Measurements from ENCODE around the gene PTPN14.
"Not testable (repeated sequence)": the region's sequence is repeated elsewhere in the genome, so short reads cannot be mapped to it uniquely, and the experiment has no call there.

Gene PTPN14

DNA sequence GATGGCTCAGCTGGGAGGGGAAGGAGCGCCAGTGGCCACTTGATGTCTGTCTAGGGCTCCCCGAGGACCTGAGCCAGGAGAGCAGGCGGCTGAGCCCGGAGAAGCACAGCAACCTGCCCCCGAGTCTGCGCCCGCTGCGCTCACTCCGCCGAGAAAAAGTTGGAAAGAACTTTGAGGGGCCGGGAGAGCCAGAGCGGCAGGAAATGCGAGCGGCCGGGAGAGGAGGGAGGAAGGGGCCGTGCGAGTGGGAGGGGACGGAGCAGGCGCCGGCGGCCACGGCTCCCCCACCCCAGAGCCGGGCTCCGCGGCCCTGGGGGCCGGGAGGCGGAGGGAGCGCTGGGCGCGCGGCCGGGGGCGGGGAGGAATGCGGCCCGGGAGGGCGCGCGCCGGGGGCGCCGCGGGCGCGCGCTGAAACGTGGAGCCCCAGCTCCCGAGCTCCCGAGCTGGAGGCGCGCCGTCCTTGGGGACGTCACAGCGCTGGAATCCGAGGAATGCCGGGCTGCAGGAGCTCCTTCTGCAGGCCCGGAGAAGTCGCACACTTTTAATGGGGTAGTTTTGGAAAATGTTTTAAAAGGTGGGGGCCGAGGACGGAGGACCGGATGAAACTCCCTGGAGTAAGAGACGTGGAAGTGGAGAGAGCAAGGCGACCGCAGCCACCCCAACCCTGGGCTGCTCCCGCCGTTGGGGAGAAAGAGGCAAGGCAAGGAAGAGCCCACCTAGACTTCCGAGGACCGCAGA lies at the start of gene PTPN14:
PTPN14 (minus strand) TSS at position 167 of the 738 bp plus-strand sequence. CDS start 86,799 bp downstream, outside the sequence.
- no peak for DNase-seq (ENCODE audit: low read depth in 1 of 2, low spot score in 1 of 2)

DNA sequence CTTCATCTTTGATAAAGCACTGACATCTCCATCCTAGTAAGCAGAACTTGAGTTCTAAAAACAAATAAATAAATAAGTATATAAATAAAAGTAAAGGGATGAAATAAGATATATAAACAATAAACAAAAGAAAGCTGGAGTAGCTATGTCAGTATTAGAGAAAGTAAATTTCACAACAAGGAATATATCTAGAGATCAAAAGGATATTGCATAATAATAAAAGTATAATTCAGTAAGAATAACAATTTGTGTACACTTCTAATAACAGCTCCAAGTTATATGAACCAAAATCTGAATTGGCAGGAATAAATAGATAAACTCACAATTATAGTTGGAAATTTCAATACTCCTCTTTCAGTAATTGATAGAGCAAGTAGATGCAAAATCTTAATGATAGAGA lies 41.8 kb upstream of the PTPN14 start:
- DNase-seq (ENCODE audit: low read depth in 1 of 2, low spot score in 1 of 2): no peak

DNA sequence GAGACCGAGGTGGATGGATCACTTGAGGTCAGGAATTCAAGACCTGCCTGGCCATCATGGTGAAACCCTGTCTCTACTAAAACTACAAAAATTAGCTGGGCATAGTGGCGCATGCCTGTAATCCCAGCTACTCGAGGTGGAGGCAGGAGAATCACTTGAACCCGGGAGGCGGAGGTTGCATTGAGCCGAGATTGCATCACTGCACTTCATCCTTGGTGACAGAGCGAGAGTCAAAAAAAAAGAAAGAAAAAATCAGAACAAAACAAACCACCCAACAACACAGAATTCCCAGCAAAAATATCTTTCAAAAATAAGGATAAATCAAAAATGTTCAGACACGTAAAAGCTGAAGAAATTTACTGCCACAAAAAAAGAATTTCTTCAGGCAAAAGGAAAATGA lies 40.5 kb upstream of the PTPN14 start:
- DNase-seq (ENCODE audit: low read depth in 1 of 2, low spot score in 1 of 2): not testable (repeated sequence)

DNA sequence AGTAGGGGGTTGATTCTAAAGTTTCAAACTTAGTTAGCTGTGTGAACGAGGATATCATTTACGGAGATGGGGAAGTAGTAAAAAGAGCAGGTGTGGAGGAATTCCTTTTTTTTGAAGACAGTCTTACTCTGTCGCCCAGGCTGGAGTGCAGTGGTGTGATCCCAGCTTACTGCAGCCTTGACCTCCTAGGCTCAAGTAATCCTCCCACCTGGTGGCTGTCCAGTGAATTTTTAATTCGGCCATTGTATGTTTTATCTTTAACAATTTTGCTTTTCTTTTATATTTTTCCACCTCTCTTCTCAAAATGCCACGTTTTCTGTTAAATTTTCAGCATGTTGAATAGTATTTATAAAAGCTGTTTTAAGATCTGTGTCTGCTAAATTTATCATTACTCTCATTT lies 39.3 kb upstream of the PTPN14 start:
- no peak for DNase-seq (ENCODE audit: low read depth in 1 of 2, low spot score in 1 of 2)

DNA sequence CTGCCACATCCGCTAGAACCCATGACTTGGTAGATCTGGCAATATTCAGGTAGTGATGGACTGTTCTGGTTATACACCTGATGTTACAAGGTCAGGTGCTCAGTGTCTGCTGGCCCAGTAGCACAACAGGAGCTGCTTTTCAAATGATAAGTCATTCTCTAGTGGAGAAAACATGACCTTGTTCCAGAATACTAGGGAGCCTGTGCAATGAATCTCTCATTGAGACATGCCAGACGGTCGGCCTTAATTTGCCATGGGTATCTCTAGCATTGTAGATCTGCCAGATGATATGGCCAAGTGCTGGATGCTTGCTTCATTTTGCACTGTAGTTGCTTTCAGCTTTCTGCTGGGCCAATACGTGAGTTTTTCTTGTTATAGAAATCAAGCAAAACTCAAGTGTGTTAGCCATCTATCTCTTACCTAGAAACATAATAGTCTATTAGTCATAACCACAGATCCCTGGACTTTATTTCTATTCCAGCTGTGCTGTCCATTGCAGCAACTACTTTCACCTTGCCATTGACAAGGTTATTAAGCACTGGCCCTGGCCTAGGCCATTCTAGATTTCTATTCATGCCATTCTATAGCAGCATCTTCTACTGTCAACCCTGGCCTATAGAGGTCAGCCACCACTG lies 37.7 kb upstream of the PTPN14 start:
- DNase-seq (ENCODE audit: low read depth in 1 of 2, low spot score in 1 of 2): no peak

DNA sequence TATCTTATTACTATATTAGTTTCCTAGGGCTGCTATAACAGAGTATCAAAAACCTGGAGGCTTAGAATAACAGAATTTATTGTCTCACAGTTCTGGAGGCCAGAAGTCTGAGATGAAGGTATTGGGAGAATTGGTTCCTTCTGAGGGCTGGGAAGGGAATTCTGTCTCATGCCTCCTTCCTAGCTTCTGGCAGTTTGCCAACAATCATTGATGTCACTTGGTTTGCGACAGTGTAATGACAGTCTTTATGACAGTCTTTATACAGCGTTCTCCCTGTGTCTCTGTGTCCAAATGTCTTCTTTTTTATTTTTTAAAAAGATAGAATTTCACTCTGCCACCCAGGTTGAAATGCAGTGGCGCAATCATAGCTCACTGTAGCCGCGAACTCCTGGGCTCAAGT lies 35.8 kb upstream of the PTPN14 start:
- DNase-seq (ENCODE audit: low read depth in 1 of 2, low spot score in 1 of 2): no peak

DNA sequence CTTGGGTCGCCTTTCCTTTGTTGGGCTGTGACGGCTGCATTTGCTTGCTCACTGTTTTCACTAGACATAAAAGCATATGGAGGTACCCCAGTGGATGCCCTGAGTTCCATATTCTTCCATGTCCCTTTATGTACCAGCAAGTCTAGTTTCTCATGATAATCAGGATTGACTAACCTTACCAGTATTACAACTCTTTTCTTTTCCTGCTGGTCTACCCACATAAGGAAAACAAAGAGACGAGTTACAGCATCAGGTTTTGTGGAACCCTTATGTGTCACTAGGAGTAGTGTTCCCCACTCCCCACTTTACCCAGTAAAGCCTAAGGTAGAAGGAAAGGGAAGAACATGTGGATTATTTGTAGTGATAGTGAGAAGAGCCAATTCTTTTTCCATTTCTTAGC lies 35.2 kb upstream of the PTPN14 start:
- DNase-seq (ENCODE audit: low read depth in 1 of 2, low spot score in 1 of 2): no peak

DNA sequence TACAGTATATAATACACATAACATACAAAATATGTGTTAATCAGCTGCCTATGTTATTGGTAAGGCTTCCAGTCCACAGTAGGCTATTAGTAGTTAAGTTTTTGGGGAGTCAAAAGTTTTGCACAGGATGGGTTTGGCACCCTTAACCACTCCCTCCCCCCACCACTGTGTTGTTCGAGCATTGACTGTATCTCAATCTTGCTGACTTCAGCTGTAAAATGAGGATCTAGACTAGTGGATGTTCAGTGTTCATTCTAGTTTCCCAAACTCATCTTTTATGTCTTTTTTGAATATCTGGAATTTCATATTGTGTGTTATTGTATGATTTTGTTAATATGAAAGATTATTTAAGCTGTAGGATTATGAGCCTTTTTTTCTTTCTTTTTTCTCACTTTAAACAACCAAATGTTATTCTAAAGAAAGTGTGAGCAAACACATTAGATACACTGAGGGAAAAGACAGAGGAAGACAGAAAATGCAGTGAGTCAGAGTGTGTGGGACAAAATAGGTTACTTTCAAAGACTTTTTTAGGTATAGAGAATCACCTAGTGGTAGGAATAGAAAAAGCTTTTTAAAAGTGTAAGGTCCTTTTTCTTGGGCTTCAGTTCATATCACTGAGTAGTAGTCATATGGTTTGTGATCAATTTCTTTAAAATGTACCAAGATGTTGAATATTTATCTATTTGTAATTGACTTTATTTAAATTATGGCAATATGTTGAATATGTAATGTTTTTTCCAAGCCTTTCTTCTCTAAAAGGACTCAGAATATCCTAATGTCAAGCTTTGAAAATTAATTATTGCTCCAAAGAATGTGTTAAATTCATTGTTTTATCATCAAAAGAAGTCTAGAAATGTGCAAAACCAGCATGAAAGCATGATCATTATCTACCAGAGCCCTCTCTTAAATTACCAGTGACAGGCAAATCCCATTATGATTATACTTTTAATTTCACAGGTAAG lies 33.7 kb upstream of the PTPN14 start:
- no peak for DNase-seq (ENCODE audit: low read depth in 1 of 2, low spot score in 1 of 2)

DNA sequence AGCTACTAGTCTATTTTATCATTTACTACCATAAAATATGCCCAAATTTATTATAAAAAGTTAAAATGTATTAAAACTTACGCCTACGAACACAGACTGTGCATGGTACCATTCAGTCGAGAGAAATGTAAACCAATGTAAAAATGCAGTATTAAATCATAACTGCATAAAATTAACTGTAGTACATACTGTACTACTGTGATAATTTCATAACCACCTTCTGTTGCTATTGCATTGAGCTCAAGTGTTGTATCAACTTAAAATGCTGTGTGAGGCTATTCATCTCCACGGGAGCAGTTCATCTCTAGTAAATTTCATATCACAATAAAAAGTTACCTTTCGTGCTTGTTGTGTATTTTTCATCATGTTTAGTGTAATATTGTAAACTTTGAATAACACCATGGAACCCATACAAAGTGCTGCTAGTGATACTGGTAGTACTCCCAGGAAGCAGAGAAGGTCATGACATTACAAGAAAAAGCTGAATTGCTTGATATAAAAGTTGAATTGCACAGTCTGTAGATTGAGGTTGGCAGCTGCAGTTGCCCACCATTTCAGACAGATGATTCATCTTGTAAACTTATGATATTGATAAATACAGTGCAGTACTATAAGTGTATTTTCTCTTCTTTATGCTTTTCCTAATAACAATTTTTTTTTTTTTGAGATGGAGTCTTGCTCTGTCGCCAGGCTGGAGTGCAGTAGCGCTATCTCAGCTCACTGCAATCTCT lies 32.6 kb upstream of the PTPN14 start:
- no peak for DNase-seq (ENCODE audit: low read depth in 1 of 2, low spot score in 1 of 2)

DNA sequence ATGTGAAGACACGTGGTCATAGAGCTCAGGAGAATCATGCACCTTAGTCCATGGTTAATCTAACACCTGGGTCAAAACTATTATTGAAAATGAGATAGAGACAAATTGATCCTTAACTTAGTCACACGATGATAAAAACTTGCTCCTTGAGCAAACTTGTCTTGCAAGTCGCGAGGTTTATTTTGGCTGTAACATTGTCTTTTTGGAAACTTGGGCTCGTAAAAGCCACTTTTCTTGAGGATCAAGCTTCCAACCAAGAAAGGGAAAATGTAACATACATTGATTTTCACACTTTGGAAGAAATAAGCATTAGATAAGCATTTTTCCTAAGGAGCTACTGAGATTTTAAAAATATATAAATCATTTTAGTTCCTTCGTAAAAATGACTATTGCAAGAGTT lies 31.7 kb upstream of the PTPN14 start:
- DNase-seq (ENCODE audit: low read depth in 1 of 2, low spot score in 1 of 2): no peak

DNA sequence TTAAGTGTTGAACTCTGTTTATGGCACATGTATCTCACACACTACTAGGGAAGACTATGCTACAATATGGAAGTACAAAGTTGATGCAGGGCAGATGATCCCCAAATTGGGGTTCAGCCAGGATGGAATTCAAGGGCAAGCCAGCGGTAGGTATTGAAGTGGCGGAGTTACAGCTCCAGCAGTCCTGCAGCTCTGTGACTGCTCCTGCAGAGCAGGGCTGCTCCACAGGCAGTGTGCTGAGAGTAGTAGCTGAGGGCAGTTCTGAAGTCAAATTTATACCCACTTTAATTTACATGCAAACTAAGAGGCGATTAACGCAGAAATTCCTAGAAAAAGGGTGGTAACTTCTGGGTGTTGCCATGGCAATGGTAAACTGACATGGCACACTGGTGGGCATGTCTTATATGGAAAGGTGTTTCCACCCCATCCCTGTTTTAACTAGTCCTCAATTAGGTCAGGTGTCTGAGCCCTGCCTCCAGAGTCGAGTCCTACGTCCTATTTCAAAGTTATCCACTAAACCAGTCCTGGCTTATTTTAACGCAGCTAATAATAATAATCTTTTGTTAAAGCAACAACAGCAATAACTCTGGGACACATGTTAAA lies 31.0 kb upstream of the PTPN14 start:
- DNase-seq (ENCODE audit: low read depth in 1 of 2, low spot score in 1 of 2): no peak

DNA sequence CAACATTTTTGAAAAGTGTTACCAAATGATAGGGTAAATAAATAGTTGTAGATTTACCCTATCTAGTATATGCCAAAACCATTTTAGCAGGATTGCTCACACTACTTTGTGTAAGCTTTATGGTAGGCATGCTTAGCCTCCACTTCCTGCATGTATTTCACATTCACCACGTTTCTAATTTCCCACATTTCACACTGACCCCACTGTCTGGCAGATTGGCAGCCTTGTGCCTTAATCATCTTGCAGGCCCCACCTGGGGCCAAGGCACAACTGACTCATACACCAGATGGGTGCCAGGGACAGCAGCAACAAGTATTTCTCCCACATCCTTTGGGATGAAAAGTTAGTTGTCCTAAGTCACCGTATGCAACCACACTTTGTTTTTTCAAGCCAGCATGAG lies 30.4 kb upstream of the PTPN14 start:
- no peak for DNase-seq (ENCODE audit: low read depth in 1 of 2, low spot score in 1 of 2)

DNA sequence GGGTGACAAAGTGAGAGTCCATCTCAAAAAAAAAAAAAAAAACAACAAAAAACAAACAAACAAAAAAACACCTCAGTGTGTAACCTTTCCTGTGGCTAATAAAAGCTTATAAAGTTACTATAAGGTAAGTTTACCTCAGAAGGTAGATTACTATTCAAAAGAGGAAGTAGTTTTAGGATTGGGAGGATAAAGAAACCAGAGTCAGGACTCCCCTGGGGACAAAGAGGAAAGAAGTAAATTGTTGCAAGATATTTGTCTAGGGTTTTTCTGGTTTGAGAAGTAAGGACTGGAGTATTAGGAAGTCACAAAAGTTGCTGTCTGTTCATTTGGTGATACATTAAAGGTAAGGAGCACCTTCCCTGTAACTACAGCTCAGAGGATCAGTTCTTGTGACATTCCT lies 27.8 kb upstream of the PTPN14 start:
- no peak for DNase-seq (ENCODE audit: low read depth in 1 of 2, low spot score in 1 of 2)

DNA sequence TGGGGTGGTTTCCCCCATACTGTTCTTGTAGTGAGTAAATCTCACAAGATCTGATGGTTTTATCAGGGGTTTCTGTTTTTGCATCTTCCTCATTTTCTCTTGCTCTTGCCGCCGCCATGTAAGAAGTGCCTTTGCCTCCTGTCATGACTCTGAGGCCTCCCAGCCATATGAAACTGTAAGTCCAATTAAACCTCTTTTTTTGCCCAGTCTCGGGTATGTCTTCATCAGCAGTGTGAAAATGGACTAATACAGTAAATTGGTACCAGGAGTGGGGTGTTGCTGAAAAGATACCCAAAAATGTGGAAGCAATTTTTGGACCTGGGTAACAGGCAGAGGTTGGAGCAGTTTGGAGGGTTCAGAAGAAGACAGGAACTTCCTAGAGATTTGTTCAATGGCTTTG lies 24.7 kb upstream of the PTPN14 start:
- DNase-seq (ENCODE audit: low read depth in 1 of 2, low spot score in 1 of 2): not testable (repeated sequence)

DNA sequence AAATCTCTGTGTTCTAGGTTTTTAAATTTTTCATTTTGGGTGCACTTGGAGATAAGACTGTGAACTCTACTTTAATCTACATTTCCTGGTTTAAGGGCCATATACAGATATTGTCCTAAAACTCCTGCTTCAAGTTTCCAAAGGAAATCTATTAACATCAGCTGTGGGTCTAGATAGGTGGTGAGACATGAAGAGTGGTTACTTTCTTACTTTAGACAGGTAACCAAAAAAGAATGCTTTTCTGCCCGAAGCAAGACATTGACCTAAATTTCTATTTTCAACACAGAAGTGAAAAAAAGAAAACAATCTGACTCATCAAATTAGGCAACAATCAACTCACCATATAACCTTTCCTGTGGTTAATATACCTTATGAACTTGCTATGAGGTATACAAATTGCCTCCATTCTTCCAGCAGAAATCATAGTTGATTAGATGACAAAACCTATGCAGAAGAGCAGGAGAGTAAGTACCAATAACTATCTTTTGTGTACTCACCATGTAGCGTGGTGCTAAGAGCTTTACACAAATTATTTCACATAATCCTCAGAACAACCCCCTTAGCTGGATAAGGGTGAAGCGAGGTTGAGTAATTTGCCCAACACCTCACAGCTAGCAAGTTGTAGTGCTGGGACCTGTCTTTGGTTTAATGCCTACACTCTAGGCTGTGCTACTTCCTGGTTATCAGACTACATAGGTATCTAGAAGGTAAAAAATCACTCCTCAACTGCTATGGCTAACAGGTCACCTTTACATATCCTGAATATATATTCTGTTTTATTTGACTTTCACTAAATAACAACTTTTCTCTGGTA lies 23.4 kb upstream of the PTPN14 start:
- no peak for DNase-seq (ENCODE audit: low read depth in 1 of 2, low spot score in 1 of 2)

DNA sequence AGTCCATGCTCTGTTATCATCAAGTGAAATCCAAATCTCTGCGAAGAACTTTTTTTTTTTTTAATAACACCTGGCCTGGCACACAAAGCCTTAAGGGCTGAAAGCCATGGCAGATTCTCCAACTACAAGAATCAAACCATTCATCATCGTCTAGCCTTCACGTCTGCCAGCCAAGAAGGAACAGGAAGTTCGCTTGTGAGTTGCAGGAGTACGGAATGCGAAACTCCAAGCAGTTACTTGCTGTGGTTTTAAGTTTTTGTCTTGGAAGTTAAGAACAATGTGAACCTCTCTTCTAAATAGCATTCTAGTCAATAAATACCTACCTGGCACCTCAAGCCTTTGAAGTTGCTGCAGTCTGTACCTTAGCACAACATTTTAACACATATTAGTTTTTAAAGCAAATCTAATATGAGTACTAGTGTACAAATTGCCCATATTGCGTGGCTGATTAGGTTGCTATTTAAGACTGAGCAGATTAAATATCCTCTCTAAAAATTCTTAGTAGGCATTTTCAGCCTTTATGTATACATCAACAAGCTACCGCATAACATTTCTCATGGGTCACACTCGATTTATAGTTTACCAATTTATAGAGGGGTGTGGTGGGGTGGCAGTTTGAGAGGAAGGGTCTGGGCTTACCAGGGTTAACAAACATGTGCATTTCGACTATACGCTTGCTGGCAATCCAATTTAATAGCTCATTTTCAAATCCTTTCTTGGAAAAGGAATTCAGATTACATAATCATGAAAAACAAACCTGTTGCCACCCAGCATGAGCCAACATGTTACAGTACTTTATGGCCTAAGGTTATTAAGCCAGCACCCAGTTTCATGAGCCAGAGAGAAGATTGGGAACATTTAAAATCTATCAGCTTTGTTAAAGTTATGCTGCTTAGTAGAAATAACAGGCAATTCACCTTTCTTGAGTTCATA lies 22.2 kb upstream of the PTPN14 start:
- DNase-seq (ENCODE audit: low read depth in 1 of 2, low spot score in 1 of 2): no peak

DNA sequence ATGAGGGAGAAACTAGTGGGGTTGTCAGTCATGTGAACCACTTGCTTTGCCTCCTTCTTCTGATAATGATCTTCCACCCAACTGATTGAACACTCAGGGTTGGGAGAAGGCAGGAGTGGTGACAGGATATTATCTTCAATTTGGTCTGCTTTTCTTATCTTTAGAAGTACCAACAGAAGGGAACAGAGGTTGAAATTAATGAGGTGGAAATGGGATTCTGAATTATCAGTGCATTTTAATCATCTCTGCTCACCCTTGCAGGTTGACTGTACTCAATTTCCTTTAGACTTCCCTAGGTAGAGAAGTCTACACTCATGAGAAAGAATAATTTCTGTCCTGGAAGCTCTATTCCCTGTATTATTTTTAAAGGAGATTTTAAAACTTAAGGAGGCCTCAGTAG lies 19.9 kb upstream of the PTPN14 start:
- no peak for DNase-seq (ENCODE audit: low read depth in 1 of 2, low spot score in 1 of 2)

DNA sequence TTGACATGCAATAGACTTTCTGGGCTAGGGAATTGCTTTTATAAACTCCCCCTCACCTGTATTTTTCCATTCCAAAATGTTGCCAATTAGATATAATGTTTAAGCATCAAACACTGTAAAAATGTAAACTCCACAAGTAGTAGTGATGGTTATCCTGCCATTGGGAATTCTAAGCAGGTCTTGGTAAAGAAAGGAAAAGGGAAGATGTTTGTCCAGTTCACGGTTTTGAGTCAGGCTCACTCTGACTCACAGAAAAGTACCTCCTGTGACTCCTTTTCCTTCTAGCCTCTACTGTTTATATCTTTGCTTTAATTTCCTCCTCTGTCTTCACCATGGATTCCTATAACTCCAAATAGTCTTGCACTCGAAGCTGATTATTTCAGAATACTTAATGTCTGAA lies 19.0 kb upstream of the PTPN14 start:
- no peak for DNase-seq (ENCODE audit: low read depth in 1 of 2, low spot score in 1 of 2)

Data from activated CD4-positive, alpha-beta T cell treated with anti-CD3 and anti-CD28 coated beads, Interleukin-2, amount 50 U/mL, for 24 hours (primary cell).